DLD1 (cell line): ENCODE data around the gene DLL4.
"Not testable (repeated sequence)": the region's sequence is repeated elsewhere in the genome, so short reads cannot be mapped to it uniquely, and the experiment has no call there.

Experiments
- in situ Hi-C: cut with HindIII; loops from 2 replicates; pipeline ENCODE4 v1.10.0; 2017; ENCODE audit warnings: low sequenced_read_pairs

DLL4 gene

DNA sequence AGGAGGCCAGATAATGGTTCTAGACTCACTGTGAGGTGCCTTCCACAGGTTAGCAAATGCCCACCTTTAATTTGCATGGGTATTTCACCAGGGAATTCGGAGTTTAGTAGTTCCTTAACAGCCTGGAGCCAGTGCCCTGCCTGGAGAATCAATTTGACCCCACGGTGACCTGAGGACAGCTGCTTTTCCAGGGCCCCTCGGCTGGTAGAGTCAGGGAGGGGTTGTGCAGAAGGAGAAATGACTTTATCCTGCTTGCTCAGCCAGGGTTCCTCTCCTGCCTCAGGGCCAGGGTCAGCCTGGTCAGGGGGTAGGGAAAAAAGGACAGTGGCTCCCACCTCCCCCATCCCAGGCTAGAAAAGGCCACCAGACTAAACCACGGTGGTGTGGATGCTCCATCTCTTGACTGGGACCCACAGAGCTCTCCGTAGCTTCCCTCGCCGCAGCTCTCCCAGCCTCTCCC lies 12.0 kb downstream of the DLL4 start:
- in situ Hi-C loops = no loop called here

DNA sequence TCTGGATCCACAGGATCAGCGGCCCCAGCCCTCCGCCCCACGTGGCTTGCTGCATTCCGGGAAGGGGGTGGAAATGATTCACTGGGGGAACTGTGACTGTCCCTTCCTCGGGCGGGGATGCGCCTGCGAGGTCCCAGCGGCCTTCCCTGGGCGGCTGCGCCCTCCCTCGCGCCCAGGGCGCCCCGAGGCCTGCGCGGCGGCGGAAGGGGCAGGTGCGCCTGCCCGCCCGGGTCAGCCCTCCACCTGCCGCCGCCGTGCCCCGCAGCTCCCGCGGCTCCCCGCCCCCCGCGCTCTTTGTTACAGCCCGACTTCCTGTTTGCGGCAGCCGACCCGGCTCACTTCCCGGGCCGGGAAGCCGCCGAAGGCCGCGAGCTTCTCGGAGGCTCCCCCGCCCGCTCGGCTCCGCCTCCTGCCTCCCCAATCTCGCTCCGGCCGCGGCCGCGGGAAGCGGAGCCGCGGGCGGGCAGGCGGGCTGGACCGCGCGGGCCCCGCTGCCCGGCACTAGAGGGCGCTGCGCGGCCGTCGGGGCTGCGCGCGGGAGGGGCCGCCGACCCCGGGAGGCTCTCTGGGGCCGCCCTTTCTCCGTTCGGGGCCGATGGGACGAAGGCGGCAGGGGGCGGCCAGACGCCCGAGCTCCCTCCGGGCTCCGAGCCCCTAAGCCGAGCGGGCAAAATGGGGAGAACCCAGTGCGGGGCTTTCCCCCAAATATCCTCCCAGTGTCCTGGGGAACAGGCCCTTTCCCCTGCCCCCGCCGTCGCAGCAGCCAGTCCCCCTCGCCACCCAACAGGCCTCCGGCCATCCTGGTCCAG lies 12.6 kb downstream of the DLL4 start:
- in situ Hi-C loops = no loop called here

DNA sequence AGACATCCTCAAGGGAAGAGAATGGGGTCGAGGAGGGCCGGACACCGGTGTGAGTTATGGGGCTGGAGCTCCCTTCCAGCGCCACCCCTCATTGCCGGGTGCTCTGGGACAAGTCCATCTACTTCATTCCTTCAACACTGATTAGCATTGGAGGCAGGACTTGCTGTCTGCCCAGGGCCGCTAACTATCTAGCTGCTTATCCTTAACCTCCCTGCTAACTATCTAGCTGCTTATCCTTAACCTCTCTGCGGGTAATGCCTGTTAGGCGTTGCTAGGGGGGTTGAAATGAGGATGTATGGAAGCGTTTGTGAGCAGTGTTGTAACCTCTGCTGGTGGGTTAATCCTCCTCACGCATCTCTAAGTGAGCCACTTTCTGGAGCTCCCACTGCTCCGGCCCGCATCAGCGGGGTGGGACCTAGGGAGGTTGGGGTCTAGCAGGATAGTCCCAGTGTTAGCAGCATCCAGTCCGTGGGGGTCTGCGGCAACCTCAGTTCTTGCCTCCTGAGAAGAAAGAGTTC lies 13.3 kb downstream of the DLL4 start:
- in situ Hi-C loops = no loop called here

DNA sequence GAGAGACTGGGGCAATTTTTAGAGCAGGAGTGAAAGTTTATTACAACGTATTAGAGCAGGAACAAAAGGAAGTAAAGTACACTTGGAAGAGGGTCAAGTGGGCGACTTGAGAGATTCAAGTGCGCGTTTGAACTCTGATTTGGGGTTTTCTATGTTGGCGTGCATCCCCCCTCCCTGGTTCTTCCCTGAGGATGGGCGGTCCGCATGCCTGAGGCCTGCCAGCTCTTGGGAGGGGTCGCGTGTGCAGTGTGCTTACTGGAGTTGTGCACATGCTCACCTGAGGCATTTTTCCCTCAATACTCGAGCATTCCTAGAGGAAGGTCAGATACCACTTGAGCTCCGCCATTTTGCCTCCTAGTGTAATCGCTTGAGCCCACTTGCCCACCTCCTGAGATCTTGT lies 13.7 kb downstream of the DLL4 start:
- in situ Hi-C loops = no loop called here

DNA sequence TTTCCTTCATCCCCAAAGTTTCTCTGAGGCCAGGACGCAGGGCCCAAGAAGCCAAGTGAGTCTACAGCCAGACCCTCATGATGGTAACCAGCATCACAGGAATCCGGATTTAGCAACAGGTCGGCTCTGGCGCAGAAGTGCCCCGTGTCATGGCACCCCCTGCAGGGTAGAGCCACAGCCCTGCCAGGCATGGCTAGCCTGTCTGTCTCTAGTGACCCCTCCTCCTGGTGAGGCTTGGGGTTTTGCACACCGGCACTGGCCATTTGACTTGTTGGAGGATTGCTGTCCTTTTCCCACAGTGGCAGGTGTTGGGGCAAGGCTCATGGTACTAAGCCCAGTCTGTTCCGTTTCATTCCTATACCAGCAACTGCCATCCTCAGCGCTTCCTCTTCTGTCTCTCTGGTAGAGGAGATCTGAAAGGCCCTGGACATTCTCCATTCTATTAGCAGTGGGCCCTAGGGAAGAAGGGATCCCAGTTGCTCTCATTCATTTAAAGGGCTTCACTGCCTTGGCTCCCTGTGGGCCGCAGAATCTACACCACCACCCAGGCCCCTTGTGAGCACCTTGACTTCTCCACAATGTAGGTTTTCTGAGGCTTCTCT lies 14.7 kb downstream of the DLL4 start:
- in situ Hi-C loops = no loop called here

DNA sequence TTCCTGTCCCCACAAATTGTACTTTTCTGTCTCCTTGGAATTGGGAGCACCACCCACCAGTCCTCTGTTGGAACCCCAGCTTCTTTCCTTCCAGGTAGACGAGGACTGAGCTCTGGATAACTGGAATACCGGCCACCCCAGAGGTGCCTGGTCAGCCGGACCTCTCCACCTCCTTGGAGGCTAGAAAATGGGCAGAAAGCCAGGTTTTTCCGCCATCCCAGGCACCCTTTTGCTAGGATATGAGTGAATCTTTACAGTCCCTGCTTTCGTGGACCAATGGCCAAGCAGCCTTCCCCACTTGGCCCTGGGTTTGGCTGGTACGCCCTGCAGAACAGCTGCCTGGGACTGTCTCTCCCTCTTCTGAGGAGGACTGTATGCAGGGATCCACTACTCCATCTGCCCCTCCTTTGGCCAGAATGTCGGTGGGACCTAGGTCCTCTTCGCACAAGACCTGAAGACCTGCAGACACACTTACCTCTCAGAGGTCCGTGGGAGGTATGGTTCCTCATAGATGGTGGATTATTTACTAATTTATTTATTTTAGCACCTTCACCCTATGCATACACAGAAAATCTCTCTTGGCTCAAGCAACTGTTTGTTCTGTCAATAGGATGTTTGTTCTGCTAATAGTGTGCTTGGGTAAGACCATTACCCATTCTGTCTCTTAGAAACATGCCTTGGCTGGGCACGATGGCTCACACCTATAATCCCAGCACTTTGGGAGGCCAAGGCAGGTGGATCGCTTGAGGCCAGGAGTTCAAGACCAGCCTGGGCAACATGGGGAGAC lies 15.6 kb downstream of the DLL4 start:
- in situ Hi-C loops = no loop called here

DNA sequence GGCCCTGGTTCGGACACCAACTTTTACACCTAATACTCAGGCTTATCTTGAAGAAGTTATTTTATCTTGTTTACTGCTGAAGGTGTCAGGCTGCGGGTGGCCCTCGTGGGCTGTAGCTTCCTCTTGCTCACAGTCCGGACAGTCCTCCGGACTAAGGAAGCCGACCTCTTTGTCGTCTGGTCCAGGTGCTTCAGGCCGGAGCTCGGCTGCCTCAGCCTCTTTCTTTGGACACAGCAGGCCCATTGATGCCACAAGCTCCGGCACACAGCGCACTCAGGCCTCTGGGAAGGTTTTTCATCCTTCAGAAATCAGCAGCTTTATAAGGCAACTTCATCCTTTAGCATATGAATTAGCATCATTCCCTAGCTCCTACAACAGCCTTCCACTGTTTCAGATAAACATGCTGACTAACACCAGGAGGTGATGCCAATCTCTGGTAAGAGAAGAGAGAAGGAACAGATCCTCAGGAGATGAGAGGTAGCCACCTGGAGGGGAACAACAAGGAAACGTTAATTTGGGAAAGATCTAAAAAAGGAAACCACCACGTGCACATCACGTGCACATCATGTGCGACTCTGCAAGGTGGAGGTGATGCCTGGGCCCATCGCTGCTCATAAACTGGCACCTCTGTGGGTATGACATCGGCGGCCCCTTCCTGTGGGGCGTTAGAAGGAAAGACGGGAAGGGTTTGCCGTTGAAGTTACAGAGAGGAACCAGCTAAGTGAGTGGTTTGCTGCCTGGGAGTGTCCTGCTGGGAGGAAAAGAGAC lies 19.8 kb downstream of the DLL4 start:
- in situ Hi-C loops = no loop called here

DNA sequence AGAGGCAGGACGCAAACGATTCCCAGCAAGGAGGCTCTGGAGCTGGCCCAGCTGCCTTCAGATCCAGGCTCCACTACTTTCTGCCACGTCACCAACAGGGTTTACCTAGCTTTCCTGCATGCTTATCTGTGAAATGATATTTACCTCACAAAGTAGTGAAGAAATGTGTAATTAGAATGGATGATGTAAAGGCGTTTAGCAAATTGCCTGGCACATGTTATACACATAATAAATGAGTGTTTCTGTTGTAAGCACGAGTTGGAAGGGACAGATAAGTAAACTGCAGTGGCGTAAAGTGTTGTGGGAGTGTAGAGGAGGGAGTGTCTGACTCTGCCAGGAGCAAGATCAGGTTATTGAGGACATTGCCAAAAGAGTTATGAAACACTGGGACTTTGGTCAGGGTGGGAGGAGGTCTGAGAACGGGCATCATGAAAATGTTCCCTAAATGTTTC lies 20.6 kb downstream of the DLL4 start:
- in situ Hi-C loops = no loop called here

DNA sequence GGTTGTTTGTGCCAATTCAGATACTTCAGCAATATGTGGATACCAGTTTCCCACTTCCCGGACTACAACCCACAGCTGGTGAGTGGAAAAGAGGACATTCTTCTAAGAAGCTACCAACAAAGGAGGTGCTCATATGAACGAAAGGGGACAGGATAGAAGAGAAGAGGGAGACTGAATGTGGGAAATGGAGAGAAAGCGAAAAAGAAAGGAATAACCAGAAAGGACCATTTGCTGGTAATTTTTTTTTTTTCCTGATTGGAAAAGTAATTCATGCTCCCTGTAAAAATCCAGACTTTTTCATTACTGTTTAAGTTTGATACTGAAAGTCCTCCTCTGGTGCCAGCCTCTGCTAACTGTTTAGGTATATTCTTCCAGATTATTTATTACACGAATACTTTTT lies 22.6 kb downstream of the DLL4 start:
- in situ Hi-C loops = no loop called here

DNA sequence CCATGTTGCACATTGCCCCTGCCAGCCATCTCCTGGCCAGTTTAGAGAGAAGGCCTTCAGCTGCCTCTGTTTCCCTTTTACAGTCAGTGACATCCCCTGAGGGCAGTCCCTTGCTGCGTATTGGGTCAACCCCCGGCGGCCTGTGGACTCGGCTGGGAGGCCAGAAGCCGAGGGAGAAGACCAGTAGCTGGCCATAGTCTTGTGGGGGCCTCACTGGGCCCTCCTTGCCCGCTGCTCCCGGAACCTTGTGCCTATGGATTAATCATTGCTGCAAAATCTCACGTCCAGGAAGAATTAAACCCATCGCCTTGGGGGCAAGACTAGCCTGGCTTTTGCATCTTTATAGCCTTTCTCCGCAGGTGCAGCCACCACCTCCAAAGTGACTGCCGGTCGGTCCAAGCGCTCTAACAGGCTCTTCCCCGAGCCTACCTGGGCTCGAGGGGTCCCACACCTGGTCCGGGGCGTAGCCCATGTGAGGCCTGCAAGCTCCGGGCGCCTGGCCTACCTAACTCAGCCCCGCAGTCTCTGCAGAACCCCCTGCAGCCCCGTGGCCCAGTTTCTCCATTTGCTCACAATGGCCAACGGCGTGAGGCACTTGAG lies 23.3 kb downstream of the DLL4 start:
- in situ Hi-C loops = no loop called here

DNA sequence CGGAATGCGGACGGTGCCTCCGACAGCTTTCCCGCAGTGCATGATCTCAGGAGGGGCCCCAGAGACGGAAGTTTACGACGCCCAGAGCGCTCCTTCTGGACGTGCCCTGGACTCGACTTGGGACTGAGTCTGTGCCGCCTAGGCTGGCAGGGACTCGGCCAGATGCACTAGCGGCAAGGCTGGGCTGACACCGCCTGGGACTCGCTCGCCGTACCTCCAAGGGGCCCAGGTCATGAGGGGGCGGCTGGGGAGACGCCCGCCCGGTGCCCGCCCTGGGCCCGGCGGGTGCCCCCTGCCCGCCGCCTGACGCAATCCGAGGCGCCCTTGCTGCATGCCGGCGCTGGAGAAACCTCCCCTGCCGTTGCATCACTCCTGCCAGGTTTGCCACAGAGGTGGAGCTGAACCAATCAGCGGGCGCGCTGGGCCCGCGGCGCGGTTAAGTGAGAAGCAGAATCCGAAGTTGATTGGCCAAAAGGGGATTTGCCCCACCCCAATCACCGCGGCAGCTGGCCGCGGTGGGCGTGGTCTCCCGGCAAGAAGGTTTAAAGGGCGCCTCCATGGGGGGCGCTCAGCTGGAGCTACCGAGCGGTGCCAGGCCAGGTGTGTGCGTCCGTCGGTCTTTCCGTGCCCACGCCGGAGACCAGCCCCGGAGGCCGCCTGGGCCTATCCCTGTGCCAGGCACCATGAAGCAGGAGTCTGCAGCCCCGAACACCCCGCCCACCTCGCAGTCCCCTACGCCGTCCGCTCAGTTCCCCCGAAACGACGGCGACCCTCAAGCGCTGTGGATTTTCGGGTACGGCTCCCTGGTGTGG lies 24.0 kb downstream of the DLL4 start, which contains the start of gene CHAC1:
Gene CHAC1, plus strand, starts transcription at position 571 of the 812 bp plus-strand sequence. Its CDS starts 113 bp downstream, at position 684.
- in situ Hi-C loops = no loop called here

DNA sequence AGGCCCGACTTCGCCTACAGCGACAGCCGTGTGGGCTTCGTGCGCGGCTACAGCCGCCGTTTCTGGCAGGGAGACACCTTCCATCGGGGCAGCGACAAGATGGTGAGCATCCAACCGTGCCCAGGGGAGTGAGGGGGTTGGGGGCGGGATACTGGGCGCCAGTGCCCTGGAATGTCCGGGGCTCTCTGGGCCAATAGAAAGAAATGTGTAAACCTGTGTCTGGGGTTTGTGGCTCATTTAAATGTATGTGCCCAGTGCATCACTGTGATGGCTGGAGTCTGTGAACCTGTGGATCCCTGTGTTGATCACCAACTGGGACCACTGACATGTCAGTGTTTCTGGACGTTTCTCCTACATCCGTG lies 24.6 kb downstream of the DLL4 start:
- in situ Hi-C loops = no loop called here

DNA sequence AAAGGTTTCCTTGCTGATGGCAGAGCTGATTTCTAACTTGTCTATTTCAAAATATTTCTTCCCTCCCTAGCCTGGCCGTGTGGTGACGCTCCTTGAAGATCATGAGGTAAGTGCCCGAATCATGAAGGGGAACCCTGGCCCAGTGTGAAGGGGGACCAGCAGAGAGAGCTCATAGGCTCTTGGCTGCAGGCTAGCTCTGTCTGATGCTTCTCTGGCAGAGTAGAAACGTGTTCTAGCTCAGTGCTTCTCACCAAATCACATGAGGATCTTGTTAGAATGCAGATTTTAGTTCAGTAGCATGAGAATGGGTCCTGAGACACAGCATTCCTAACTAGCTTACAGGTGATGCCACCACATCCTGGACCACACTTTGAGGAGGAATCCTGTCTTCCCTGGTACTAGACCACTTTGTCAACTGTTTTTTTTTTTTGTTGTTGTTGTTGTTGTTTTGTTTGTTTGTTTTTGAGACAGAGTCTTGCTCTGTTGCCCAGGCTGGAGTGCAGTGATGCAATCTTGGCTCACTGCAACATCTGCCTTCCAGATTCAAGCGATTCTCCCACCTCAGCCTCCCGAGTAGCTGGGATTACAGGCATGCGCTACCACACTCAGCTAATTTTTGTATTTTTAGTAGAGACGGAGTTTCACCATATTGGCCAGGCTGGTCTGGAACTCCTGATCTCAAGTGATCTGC lies 25.2 kb downstream of the DLL4 start:
- in situ Hi-C loops = not testable (repeated sequence)

DNA sequence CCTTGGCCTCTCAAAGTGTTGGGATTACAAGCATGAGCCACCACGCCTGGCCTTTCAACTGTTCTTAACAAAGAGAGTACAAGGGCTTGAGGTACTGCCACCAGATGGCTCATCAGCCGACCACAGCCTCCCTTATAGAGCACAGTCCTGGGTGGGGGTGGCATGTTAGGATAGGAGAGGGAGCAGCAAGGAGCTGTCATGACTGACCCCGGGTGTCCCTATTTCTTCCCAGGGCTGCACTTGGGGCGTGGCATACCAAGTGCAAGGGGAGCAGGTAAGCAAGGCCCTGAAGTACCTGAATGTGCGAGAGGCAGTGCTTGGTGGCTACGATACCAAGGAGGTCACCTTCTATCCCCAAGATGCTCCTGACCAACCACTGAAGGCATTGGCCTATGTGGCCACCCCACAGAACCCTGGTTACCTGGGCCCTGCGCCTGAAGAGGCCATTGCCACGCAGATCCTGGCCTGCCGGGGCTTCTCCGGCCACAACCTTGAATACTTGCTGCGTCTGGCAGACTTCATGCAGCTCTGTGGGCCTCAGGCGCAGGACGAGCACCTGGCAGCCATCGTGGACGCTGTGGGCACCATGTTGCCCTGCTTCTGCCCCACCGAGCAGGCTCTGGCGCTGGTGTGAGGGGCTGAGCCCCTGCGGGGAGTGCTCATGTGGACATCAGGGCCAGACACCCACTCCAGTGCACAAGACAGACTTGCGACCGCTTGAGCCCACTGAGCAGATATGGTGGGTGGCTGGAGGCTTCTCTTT lies 26.2 kb downstream of the DLL4 start:
- in situ Hi-C loops = no loop called here

DNA sequence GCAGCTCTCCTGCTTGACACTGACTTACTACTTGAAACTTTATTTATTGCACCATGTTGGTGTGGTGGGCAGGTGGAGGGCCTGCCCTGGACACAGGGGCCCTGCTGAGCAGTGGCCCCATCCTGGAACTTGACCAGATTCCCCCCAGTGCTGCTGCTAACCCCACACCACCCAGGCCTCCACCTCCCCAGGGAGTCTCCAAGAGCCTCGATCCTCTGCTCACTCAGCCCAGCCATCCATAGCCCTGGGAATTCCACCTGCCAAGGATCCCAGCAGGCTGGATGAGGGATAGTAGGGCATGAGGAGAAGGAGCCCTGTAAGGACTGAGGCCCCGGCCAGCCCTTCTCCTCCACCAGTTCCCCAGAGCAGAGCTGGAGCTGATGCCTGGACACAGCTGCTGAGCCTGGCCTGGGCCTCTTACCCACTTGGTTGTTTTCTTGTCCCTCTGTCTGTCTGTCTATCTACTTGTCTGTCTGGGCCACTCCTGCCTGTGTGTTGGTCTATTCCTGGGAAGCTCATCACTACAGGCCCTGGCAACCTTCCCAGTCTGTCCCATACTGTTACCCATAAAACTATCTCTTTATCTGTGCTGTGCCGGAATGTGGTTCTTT lies 26.9 kb downstream of the DLL4 start:
- in situ Hi-C loops = no loop called here

DNA sequence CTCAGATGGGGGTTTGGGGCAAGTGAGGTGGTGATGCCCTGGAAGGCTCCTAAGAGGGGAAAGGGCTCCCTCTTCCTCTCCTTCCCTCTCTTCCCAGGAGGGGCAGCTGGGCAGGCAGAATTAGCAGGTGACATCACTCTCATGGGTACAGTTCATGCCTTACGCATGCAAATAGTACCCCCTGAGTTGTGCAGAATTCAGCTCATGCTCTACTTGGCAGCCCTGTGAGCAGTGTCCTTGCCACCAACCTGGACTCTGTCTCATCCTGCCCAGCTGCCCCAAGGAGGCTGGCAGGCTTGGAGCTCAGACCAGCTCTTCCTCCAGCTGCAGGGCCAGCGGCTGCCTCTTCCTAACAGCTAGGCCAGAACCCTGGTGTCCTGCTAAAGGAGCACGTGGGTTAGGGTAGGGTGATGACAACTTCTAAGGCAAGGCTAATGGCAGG lies 27.4 kb downstream of the DLL4 start:
- in situ Hi-C loops = no loop called here

DNA sequence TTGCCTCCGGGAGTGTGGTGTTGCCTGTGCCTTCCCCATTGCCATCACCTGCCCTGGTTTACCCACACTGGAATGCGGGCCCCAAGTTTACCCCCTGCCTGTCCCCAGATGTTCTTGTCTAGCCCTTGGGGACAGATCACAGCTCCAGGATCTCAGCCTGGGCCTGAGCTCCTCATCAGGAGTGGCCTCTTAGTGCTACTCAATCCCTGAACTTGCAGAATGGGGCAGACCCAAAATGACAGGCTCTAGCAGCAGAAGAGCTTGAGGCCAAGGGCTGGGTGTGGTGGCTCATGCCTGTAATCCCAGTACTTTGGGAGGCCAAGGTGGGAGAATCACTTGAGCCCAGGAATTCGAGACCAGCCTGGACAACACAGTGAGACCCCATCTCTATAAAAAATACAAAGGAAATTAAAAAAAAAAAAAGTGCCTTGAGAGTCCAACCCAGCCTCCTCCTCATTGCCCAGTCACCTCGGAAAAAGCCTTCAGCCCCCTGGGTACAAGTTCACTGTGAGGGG lies 28.0 kb downstream of the DLL4 start:
- in situ Hi-C loops = no loop called here
